HepG2 (cell line): ENCODE measurements around the gene IFT22.

Source experiments
- AFF4 ChIP-seq: sonication (generic); formaldehyde crosslinking; IDR thresholded peaks from 2 replicates; pipeline ENCODE4 v1.4.0; 2020; ENCODE audit warnings: missing genetic modification reagents
- E2F1 ChIP-seq: sonication (generic); formaldehyde crosslinking; IDR thresholded peaks from 2 replicates; pipeline ENCODE4 v1.5.0; 2020; ENCODE audit warnings: missing genetic modification reagents
- FOXM1 ChIP-seq: sonication (generic); formaldehyde crosslinking; IDR thresholded peaks from 2 replicates; pipeline ENCODE4 v1.5.0; 2020; ENCODE audit warnings: missing genetic modification reagents
- MAFK ChIP-seq, 2 experiments: IDR thresholded peaks in 1 of 2; conservative IDR thresholded peaks in 1 of 2; 2 replicates each; pipeline ENCODE4 v1.6.1; 2011; ENCODE audit warnings: improper control_type of control experiment in 2 of 2, low read length in 2 of 2
- RAD21 ChIP-seq: fragments of 450-650 bp; formaldehyde crosslinking; IDR thresholded peaks from 2 replicates; pipeline ENCODE4 v1.5.0; 2020; ENCODE audit warnings: mild to moderate bottlenecking
- RERE ChIP-seq: IDR thresholded peaks from 2 replicates; pipeline ENCODE4 v1.6.1; 2016; ENCODE audit warnings: low read depth, missing genetic modification reagents, missing compliant biosample characterization

- TF ChIP-seq FOXM1 (CRISPR knock-in tag) (no peak), AFF4 (CRISPR knock-in tag) (no peak), RAD21 (no peak), RERE (CRISPR knock-in tag) (no peak), MAFK (conservative IDR thresholded peaks at IDR 0.05 in 1 of 2, IDR thresholded peaks at IDR 0.05 in 1 of 2; ENCODE audit: low read length in 2 of 2) (no peak), E2F1 (CRISPR knock-in tag) (no peak)
Observed at GRCh38 chr7:101271021-101271420, 50.6 kb downstream of the IFT22 start.
